Dermis microvascular lymphatic vessel endothelial cell (primary cell): ENCODE measurements around the gene PDZD7. TPM values are rescaled to one million over a fixed set of nuclear protein-coding genes. Genes with fewer than 3 reads are reported as not detected.

Experiments
- DNase-seq, 2 donors: peaks; one replicate each; pipeline versions ENCODE4 v3.0.0 to v3.0.0-alpha.2; 2010; ENCODE audit warnings: low read depth in 2 of 2
- total RNA-seq: library from RNA; depleted of rRNA; stranded (reverse); fragments of >200 nt; gene quantifications from 2 replicates; pipeline ENCODE4 v1.2.1, GENCODE V29; 2014

PDZD7 gene
- total RNA-seq: 0.25 and 0.51 TPM in 2 replicates

DNA sequence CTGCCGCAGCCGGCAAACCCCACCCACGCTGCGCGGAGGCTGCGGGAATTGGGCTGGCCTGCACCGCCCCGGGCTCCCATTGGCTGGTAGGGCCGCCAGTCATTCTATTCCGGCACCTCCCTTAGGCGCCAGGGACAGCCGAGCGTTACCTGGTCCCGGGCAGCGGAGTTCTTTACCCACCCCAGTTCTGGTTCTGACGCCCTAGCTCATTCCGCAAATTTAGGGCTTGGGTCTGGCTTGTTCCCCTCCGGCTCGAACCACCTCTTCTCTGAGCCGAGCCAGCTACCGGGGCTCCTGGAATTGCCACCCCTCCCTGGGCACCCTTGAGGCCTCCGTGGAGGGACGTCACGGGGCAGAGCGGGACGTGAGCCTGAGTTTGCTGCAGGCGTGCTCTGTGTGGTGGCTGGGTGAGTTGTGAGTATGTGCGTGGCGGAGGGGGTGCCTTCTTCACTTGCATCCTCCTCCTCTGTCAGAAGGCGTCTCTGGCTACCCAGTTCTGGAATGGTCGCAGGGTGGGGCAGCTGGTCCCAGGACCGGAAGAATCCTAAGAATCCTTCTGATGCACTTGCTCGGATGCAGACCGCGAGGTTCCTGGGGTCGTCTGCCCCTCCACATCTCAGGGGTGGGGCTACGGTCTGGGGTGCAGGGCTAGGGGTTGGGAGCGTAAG lies at the start of gene PDZD7, which contains the start of gene SFXN3:
Gene PDZD7 (minus strand): TSS at position 2 of the 668 bp plus-strand sequence. CDS start 910 bp downstream, outside the sequence.
Gene SFXN3 (plus strand): TSS at position 107 of the 668 bp plus-strand sequence. CDS start 3,461 bp downstream, outside the sequence.
- DNase-seq: peak; percentile 85 to 96

DNA sequence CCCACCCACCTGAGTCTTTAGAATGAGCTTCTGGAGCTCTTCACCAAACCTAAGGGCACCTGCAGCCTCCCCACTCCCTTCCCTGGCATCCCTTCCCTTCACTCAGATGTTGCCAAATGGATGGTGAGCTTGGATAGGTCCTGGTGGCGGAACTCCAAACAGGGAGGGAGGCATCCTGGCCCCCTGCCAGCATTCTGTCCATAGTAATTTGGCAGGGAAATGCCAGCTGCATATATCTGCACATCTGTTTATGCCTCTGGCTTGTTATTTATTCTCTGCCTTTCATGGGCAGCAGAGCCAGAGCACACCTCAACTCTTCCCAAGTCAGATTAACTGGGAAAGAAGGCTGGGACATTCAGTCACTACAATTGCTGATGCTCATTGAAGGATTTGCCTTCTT lies 48.9 kb upstream of the PDZD7 start:
- no peak for DNase-seq

DNA sequence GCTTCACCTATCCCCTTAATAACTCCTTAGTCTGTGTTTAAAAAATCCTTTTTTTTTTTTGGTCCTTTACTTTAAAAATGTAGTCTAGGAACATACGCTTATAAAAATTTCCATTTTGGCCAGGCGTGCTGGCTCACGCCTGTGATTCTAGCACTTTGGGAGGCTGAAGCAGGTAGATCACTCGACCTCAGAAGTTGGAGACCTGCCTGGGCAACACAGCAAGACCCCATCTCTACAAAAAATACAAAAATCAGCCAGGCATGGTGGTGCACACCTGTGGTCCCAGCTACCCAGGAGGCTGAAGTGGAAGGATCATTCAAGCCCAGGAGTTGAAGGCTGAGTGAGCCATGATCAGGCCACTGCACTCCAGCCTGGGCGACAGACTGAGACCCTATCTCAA lies 45.7 kb upstream of the PDZD7 start:
- no peak for DNase-seq

DNA sequence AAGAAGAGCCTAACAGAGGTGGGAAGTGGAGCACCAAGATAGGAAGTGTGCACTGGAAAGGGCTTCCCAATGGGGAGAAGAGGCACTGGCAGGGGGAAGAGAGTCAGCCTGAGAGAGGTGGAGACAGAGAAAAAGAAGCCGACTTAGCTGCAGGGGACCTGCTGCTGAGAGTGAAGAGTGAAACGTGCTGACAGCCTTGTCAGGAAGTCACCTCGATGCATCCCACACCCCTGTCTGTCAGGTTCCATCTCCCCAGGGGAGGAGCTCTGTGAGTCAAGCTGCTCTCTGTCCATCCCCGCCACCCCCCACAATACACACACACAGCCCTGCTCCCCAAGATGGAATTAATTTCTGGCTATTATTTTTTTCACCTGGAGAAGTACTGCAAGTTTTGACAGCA lies 44.8 kb upstream of the PDZD7 start:
- DNase-seq: no peak

DNA sequence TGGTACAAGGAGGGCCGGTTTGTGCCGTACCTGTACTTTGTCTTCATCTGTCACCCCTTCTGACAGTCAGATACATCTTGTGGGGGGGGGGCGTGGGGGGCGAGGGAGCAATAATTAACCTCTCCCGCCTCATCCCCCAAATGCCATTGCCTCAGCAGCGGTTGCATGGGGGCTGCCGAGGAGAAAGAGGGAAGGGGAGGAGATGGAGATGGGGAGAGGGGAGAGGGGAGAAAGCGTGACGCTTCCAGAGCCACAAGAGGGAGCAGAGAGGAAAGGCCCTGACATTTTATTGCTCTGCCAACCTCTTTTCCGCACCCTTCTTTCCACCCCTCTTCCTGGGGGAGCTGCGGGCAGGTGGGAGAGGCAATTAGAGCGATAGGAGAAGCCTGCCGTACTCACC lies 42.7 kb upstream of the PDZD7 start:
- no peak for DNase-seq

DNA sequence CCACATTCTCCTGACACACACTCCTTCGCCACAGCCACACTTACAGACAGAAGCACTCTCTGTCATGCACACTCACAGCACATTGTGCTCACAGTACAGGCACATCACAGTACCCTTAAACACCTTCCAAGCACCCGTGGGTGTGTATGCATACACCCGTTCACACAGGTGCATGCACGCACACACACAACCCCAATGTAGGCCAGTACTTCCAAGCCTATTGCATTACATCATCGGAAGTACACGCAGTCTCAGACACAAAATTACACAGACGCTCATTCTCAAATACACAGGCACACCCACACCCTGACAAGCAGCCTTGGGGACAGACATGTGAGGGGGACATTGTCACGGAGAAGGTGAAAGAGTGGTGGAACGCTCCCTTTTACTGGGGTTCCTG lies 42.0 kb upstream of the PDZD7 start:
- DNase-seq: no peak

DNA sequence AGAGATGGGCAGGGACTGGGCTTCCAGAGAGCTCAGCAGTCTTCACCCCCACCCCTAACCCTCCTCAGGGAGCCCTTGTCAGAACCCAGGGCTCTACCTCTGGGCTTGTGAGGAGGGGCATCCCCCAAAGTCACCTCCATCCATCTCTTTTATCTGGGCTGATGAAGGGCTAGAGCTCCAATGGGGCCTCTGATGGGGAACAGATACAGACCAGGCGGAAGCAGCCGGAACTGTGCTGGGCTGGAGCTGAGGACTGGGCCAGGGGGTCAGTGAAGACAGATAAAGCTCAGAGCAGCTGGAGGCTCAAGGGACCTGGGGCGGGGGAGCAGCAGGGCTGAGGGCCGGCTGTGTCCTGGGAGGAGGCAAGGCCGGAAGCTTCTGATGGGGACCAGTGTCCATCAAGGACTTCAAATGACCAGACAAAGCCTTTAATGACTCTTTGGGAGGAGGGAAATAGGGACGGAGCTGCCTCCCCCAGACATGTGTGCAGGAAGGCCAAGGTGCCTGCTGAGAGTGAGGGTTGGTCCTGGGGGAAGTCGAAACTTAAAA lies 41.0 kb upstream of the PDZD7 start:
- DNase-seq: no peak

DNA sequence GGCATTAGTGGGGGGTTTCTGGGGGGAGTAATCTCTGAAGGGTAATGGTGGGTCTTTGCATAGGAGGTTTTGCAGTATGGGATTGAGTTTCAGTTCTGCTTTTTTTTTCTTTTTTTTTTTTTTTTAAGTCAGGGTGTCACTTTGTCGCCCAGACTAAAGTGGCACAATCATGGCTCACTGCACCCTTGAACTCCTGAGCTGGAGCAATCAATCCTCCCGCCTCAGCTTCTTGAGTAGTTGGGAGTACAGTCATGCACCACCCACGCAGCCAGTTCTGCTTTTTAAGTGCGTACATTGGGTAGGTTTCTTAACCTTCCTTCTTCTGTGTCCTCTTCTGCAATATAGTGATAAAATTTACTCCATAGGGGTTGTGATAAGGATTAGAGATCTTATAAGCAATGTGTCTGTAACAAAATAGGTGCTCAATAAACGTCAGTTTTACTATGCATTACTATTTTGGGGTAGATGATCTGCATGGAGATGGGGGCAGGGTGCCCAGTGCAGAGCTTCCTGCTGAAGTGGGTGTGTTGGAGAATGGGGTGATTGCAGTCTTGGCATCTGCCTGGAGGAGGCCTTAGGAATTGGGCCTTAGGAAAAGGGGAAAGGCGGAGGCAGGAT lies 40.4 kb upstream of the PDZD7 start:
- no peak for DNase-seq

DNA sequence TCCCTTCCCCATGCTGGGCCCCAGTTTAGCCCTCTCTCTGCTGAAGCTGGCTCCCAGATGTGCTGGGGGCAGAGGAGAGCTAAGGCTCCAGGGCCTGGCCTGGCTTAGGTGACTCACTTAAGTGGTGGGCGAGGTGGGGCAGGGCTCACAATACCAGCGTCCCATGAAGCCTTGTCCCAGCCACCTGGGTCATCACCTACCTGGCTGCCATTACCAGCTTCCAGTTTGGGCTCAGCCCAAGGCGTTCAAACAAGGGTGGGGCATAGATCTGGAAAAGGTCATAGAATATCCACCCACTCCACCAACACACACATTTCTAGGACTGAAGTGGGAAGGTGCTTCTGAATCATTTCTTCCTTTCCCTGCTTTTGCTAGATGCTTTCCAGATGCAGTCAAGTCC lies 39.2 kb upstream of the PDZD7 start:
- no peak for DNase-seq

DNA sequence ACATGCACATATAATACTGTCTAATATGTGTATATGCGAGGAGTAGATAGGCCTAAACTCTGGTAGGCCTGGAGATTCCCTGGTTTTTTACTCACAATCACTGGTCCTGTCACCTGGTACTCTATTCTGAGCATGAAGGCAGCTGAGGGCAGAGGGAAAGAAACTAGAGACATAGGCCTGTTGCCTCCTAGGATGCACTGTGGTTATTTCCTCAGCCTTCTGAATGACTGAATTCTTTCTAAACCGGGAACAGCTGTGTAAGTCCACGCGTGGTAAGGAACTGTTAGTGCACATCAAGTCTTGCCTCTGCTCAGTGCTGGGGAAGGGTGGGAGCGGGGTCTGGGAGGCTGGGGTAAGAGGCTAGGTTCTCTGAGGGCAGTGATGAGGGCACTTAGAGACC lies 38.5 kb upstream of the PDZD7 start:
- no peak for DNase-seq

DNA sequence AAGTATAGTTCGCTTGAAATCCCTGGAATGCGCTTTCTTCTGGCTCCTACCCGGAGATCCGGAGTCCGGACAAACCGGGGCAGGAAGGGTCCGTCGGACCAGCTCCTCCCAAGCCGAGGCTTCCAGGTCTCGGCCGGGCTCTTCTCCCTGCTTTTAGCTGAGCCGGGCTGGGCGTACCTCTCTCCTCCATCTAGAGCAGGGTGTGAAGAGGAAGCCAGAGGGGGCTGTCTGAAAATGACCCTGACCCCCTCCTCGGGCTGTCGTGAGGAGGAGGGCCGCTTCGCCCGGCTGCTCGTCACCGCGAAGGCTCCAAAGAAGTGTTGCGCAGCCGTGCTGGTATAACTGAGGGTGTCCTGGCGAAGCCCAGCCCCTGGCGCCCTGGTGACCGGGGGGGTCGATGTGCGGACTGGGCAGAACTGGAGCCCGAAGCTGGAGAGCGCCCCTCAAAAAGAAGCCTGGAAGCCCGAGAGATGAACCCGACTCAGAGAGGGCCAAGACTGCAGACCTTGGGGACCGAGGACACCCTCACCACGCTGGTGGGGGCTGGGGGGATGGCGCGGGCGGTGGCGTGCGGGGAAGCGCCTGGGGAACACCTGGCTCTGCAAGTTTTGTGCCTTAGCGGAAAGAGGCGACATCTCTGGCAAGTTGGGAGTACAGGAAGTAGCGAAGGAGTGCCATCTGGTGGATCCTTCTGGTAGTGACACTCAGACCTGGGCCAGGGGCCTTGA lies 36.6 kb upstream of the PDZD7 start:
- peak; percentile 57 to 82 for DNase-seq

DNA sequence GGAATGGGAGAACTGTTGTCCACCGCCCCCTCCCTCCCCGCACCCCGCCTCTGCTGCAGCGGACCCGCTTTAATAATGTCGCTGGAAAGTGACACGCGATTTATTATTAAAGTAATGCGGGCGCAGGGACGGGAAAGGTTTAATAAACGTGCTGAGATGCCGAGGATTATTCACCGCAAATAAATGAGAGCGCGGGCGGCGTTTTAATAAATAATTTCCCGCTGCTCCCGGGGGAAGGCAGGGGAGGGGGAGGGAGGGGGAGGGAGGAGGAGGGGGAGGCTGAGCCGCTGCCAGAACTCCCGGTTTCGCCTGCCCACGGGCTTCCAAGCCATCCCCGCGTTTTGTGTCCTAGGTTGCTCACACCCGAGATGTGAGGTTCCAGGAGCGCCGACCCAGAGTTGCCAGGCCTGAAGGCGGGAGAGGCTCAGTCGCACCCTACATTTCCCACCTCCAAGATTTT lies 36.0 kb upstream of the PDZD7 start:
- no peak for DNase-seq

DNA sequence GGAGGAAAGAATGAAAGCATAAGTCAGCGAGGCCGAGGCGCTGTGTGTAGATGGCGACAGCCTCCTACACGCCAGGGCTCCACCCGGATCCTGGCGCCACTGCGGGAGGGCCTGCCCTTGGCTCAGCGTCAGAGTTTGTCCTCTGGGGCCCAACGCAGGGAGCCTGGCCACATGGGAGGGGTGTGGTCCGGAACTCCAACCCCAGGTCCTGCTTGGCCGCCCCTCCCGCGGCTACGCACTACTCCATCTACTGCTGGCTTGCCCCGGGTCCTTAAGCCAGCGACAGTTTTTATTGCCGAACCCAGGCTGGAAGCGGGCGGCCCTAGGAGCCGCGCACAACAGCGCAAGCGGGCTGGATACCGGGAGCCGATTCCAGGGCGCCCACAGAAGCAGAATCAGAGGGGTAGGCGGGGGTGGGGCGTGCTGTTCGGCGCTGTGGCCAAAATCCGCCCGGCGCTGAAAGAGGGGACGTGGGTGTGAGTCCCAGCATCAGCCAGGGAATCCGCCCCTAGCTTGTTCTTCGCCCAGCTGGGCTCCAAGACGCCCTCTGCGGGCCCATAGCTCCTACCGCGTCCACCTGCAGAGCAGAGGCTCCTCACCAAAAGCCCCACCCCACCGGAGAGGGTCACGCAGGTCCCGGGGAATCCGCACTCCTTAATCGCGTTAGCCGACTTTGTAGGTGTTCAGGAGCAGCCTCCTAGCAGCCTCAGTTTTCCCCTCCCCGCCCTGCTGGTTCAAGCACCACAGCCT lies 35.4 kb upstream of the PDZD7 start:
- peak in 1 of 2 donors; percentile 52 for DNase-seq

DNA sequence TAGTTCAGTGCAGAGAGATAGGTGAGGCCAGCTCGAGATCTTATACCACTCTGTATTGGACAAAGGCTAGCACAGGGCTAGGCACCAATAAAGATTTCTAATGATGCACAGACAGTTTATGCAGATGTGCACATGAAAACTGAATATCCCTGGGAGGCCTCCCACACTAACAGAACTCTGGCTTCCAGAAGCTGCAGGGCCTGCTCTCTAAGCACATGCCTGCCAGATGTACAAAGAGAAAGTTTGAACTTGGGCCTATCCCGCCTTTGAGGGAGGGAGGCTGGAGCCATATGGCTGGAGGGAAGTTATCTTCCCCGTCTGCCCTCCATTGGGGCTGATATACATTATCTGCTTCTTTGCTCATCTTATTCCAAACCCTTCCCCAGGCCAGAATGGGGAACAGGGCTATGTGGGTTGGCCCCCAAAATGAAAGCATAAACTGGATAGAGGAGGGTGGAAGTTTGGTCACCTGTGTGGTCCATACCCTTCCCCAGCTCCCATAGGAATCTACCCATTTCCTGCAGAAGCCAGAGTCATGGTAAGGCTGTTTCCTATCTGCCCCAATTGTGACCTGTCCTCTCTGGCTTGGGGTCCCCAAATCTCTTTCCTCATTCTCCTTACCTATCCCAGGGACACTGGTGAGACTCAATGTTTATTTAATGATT lies 34.7 kb upstream of the PDZD7 start:
- DNase-seq: no peak

DNA sequence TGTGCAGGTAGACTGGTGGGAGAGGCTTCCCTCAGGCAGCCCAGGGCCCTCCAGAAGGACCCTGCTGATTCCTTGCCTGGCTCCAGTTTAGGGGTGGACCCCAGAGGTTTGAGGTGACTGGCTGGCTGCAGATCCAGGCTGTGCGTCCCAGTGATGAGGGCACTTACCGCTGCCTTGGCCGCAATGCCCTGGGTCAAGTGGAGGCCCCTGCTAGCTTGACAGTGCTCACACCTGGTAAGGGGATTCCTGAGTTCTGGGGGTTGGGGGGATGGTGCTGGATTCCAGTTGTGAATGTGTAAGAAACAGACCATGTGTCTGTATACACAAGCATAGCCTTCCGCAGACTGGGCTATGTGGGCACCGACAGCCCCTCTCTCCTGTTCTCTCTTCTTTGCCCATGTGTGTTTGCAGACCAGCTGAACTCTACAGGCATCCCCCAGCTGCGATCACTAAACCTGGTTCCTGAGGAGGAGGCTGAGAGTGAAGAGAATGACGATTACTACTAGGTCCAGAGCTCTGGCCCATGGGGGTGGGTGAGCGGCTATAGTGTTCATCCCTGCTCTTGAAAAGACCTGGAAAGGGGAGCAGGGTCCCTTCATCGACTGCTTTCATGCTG lies 33.6 kb upstream of the PDZD7 start:
- DNase-seq: no peak

DNA sequence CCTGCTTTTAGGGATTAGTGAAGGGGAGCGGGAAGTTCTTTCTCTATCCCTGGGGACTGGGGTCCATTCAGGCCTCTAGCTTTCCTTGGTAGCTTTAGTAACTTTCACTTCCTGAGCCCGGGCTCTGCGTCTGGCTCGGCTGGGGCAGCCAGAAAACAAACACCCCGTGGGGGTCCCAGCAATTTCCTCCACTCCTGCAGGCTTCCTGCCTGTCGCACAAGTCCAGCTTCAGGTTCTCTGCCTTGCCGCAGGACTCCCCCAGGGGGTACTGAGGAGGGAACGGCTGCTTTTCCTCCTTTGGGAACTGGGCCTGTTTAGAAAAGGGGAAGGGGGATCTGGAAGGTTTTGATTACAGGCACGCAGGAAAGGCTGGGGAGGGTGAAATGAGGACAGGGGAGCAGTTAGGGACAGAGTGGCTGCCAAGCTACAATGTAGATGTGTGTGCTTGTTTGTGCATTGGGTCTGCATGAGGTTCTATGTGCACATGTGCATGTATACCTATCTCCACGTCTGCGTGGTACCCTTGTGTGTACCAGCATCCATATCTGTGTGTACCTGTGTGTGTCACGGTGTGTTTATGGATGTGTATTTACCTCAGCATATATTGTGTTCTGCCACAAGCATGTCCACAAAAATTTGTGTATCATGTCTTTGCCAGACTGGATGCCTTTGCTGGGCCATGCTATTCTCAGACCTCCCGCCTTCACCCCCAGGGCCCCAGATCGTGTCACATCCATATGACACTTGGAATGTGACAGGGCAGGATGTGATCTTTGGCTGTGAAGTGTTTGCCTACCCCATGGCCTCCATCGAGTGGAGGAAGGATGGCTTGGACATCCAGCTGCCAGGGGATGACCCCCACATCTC lies 32.9 kb upstream of the PDZD7 start:
- no peak for DNase-seq

DNA sequence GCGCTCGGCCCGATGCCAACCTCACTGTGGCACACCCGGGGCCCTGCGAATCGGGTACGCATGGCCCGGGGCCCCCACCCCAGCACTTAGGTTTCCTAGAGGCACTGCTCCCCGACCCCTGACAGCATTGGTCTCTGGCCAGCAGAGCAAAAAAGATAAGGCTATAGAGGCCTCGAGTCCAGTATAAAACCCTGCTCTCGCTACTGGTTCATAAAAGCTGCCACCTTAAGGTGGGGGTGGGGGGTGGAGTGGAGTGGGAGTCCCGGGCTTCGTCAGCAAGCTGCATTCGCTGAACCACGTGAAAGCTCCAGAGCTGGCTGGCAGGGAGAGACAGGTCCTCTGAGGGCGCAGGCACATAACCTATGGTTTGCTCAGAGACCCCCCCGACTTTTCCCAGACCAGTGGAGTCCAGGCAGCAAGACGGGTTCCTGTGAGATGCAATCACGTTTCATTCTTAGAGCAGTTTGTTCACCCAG lies 32.2 kb upstream of the PDZD7 start:
- no peak for DNase-seq

DNA sequence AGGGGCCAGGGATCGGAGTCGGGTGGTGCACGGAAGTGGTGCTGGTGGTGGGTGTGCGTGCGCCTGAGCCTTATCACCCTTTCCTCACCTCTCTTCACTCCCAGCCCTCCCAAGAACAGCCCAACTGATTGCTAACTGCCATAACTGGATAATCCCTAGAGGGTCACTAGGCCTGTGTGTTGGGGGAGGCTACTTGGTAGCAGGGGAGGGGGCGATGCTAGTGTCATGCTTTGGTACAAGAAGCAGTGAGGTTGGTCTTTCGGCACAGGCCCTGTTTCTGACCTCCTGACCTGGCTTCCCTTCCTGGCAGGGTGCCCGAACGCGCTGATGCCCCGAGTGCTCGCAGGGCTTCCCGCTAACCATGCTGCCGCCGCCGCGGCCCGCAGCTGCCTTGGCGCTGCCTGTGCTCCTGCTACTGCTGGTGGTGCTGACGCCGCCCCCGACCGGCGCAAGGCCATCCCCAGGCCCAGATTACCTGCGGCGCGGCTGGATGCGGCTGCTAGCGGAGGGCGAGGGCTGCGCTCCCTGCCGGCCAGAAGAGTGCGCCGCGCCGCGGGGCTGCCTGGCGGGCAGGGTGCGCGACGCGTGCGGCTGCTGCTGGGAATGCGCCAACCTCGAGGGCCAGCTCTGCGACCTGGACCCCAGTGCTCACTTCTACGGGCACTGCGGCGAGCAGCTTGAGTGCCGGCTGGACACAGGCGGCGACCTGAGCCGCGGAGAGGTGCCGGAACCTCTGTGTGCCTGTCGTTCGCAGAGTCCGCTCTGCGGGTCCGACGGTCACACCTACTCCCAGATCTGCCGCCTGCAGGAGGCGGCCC lies 31.5 kb upstream of the PDZD7 start:
- peak in 1 of 2 donors; percentile 68 for DNase-seq
